Measurements from ENCODE around the gene CIAO2B. TPM values are rescaled to one million over a fixed set of nuclear protein-coding genes. Genes with fewer than 3 reads are reported as not detected.

CIAO2B gene
- total and polyA plus RNA-seq, 2 donors (not counting 3 experiments of a cell fraction or from before 2014, with no cell fraction given) = 78.7 to 314 TPM

GRCh38 chr16:66903544-66904427 lies 30.4 kb downstream of the CIAO2B start:
- Histone ChIP-seq H4K20me1 (replicated peaks; ENCODE audit: control insufficient read depth, extremely low read depth, insufficient read depth, low read length) (no peaks in the 10 kb centered on the region), H3K4me3 (replicated peaks in 1 of 3; ENCODE audit: insufficient read depth in 1 of 3, low read depth in 1 of 3, low read length in 3 of 3) (no peak overlapping the region), H2AFZ (ENCODE audit: low read depth, low read length) (no peak overlapping the region), H3K4me2 (ENCODE audit: insufficient read depth, low read length) (no peak overlapping the region), H3K9me1 (replicated peaks; ENCODE audit: control insufficient read depth, extremely low read depth, insufficient read depth, low read length) (no peaks in the 10 kb centered on the region), H3K27me3 (ENCODE audit: control insufficient read depth in 2 of 2, insufficient read depth in 2 of 2, low read length in 2 of 2) (no peaks in the 10 kb centered on the region), H3K4me1 (ENCODE audit: control insufficient read depth, extremely low read depth, insufficient read depth, low read length) (peaks cover 8% of the 10 kb centered on the region), H3K9ac (replicated peaks; ENCODE audit: extremely low read depth, insufficient read depth, low read length) (no peak overlapping the region), H3K36me3 (ENCODE audit: control insufficient read depth in 2 of 2, extremely low read depth in 1 of 2, insufficient read depth in 2 of 2, low read length in 2 of 2) (no peaks in the 10 kb centered on the region), H3K27ac (ENCODE audit: insufficient read depth, low read depth, low read length) (no peak overlapping the region), H3K9me3 (replicated peaks; ENCODE audit: control insufficient read depth, insufficient read depth, low read length) (no peaks in the 10 kb centered on the region), H3K79me2 (ENCODE audit: control insufficient read depth, insufficient read depth, low read length) (no peaks in the 10 kb centered on the region)
- dilution Hi-C loops (cut with MboI; ENCODE audit: extremely low pct_ligation_motif_present, low sequenced_read_pairs) (no loop called here), intact Hi-C loops (cut with micrococcal nuclease) (no loop called here)
- ChIA-PET POLR2A (no interaction called here), CTCF (interaction anchor here (0.9 to 1.6 kb wide), 3 partner anchors 8 to 50 kb away, joined by 3 to 4 read pairs (median 3); no protein-coding TSS in a partner anchor)
- DNase-seq (ENCODE audit: low read depth, low spot score) = no peak
- no TSS peak for BruUV-seq (replicated peaks)
- TF ChIP-seq POLR2AphosphoS5 (IDR thresholded peaks at IDR 0.05; ENCODE audit: insufficient read depth, low read depth, low read length) (no peak), EZH2 (IDR thresholded peaks at IDR 0.05; ENCODE audit: borderline replicate concordance, low read depth, low read length, severe bottlenecking) (no peak), MYC (IDR thresholded peaks at IDR 0.05; ENCODE audit: low read depth, low read length) (no peak), GATA2 (IDR thresholded peaks at IDR 0.05; ENCODE audit: insufficient read depth, insufficient read length, low read depth, low read length) (no peak), MAX (IDR thresholded peaks at IDR 0.05; ENCODE audit: insufficient read depth, insufficient read length) (no peak), JUN (IDR thresholded peaks at IDR 0.05; ENCODE audit: borderline replicate concordance, insufficient read depth, insufficient read length, low read depth) (no peak), FOS (IDR thresholded peaks at IDR 0.05; ENCODE audit: borderline replicate concordance, insufficient read depth, low read length) (no peak), CTCF (IDR thresholded peaks at IDR 0.05; ENCODE audit: extremely low read depth in 1 of 2, insufficient read depth in 1 of 2, low read depth in 1 of 2, low read length in 2 of 2) (no peak), POLR2A (IDR thresholded peaks at IDR 0.05; ENCODE audit: low read depth, low read length) (no peak)
- FAIRE-seq = no peak
